WTC11 (cell line): ENCODE results near the gene C20orf96. TPM values are rescaled to one million over a fixed set of nuclear protein-coding genes. Genes with fewer than 3 reads are reported as not detected.

Experiments
- ATAC-seq: fragments of 200-7000 bp; cut with Tn5 transposase; 2 replicates; pipeline ENCODE4 v1.10.0; 2021; ENCODE audit warnings: mild to moderate bottlenecking, moderate library complexity
- CTCF ChIA-PET: fragments of 300-600 bp; sonication (Branson Sonifier 250); formaldehyde crosslinking; loops from one replicate; lab custom pipeline; 2021; ENCODE audit warnings: antibody characterized with exemption; lab: Charles Lee
- POLR2A ChIA-PET: fragments of 350-600 bp; sonication (Branson Sonifier 250); formaldehyde crosslinking; loops from one replicate; lab custom pipeline; 2021; ENCODE audit warnings: antibody characterized with exemption; lab: Charles Lee
- DNase-seq: peaks from one replicate; pipeline ENCODE4 v3.0.0; 2021; ENCODE audit warnings: low spot score
- H3K27ac Mint-ChIP-seq: 2 replicates; pipeline ENCODE4 v1.8.0; 2021; ENCODE audit warnings: mixed read lengths
- H3K27me3 Mint-ChIP-seq: 2 replicates; pipeline ENCODE4 v1.8.0; 2021; ENCODE audit warnings: low read depth, mild to moderate bottlenecking, moderate library complexity, mixed read lengths
- H3K36me3 Mint-ChIP-seq: 2 replicates; pipeline ENCODE4 v1.8.0; 2021; ENCODE audit warnings: mixed read lengths
- H3K4me1 Mint-ChIP-seq: 2 replicates; pipeline ENCODE4 v1.8.0; 2022; ENCODE audit warnings: mixed read lengths
- H3K4me3 Mint-ChIP-seq: 2 replicates; pipeline ENCODE4 v1.8.0; 2021; ENCODE audit warnings: mild to moderate bottlenecking, moderate library complexity, mixed read lengths
- H3K9me3 Mint-ChIP-seq: 2 replicates; pipeline ENCODE4 v1.8.0; 2021; ENCODE audit warnings: mixed read lengths
- ATF3 ChIP-seq: sonication (generic); formaldehyde crosslinking; conservative IDR thresholded peaks from 2 replicates; pipeline ENCODE4 v1.8.1; 2022; ENCODE audit warnings: mild to moderate bottlenecking, missing genetic modification reagents
- CTCF ChIP-seq: fragments of 200-600 bp; IDR thresholded peaks from 2 replicates; pipeline ENCODE4 v1.8.0; 2022; ENCODE audit warnings: antibody characterized with exemption
- HMGXB4 ChIP-seq: sonication (generic); formaldehyde crosslinking; IDR thresholded peaks from 2 replicates; pipeline ENCODE4 v1.8.1; 2023; ENCODE audit warnings: mild to moderate bottlenecking, moderate library complexity, missing genetic modification reagents
- MXD4 ChIP-seq: fragments of 250-450 bp; sonication (Bioruptor Pico); IDR thresholded peaks from 2 replicates; pipeline ENCODE4 v1.8.0; 2021; ENCODE audit warnings: mild to moderate bottlenecking, moderate library complexity, borderline replicate concordance
- MYBL2 ChIP-seq: sonication (generic); formaldehyde crosslinking; IDR thresholded peaks from 2 replicates; pipeline ENCODE4 v1.8.1; 2023; ENCODE audit warnings: mild to moderate bottlenecking, moderate library complexity, missing genetic modification reagents
- PRDM15 ChIP-seq: sonication (generic); formaldehyde crosslinking; IDR thresholded peaks from 2 replicates; pipeline ENCODE4 v1.8.0; 2022; ENCODE audit warnings: missing genetic modification reagents
- USF1 ChIP-seq: sonication (generic); formaldehyde crosslinking; IDR thresholded peaks from 2 replicates; pipeline ENCODE4 v1.8.0; 2022; ENCODE audit warnings: mild to moderate bottlenecking, missing genetic modification reagents
- ZNF232 ChIP-seq: sonication (generic); formaldehyde crosslinking; IDR thresholded peaks from 2 replicates; pipeline ENCODE4 v1.8.0; 2022; ENCODE audit warnings: mild to moderate bottlenecking, missing genetic modification reagents
- ZNF423 ChIP-seq: fragments of 250-450 bp; sonication (Bioruptor Pico); IDR thresholded peaks from 2 replicates; pipeline ENCODE4 v2.1.2; 2022; ENCODE audit warnings: mild to moderate bottlenecking, moderate library complexity
- ZNF425 ChIP-seq: fragments of 250-450 bp; sonication (Bioruptor Pico); conservative IDR thresholded peaks from 2 replicates; pipeline ENCODE4 v1.9.0; 2021; ENCODE audit warnings: mild to moderate bottlenecking
- ZNF532 ChIP-seq: fragments of 250-450 bp; sonication (Bioruptor Pico); IDR thresholded peaks from 2 replicates; pipeline ENCODE4 v1.9.0; 2021; ENCODE audit warnings: mild to moderate bottlenecking, borderline replicate concordance
- ZSCAN18 ChIP-seq: fragments of 250-450 bp; sonication (Bioruptor Pico); IDR thresholded peaks from 2 replicates; pipeline ENCODE4 v2.1.2; 2022; ENCODE audit warnings: mild to moderate bottlenecking, moderate library complexity
- total RNA-seq: library from RNA; stranded (reverse); gene quantifications from 3 replicates; pipeline ENCODE4 v1.2.3, GENCODE V29; 2021

The C20orf96 gene
- total RNA-seq, 1 experiment from 2014 or later, result 22.1 TPM

- POLR2A ChIA-PET, result no interaction called here
- CTCF ChIA-PET, result no interaction called here
- peaks cover 32% of the 10 kb centered on the region for H3K36me3 Mint-ChIP-seq
Observed at GRCh38 chr20:271528-271927, 19.0 kb downstream of the C20orf96 start.

GRCh38 chr20:271069-271468 is 19.5 kb downstream of the C20orf96 start:
- TF ChIP-seq PRDM15 (no peak), ZNF532 (CRISPR knock-in tag) (no peak), ZNF425 (CRISPR knock-in tag) (no peak)
- ATAC-seq (no peak), DNase-seq (no peak)
- peaks cover 3% of the 10 kb centered on the region; the same call in 1 of the 2 replicates for H3K9me3 Mint-ChIP-seq
- peaks cover 8% of the 10 kb centered on the region for H3K4me1 Mint-ChIP-seq
- no peak overlapping the region for H3K27ac Mint-ChIP-seq
- H3K36me3 Mint-ChIP-seq, result peaks cover 29% of the 10 kb centered on the region
- no peak overlapping the region for H3K4me3 Mint-ChIP-seq
- peaks cover 35% of the 10 kb centered on the region for H3K27me3 Mint-ChIP-seq
- CTCF ChIA-PET, result interaction anchor here (0.6 to 0.7 kb wide), 2 partner anchors 30 to 56 kb away, joined by 3 to 4 read pairs; no protein-coding TSS in a partner anchor
- POLR2A ChIA-PET, result no interaction called here

More at GRCh38 chr20:271528-271927, 19.0 kb downstream of the C20orf96 start:
- H3K9me3 Mint-ChIP-seq, result peaks cover under 1% of the 10 kb centered on the region; the same call in 1 of the 2 replicates
- ATAC-seq, result no peak
- TF ChIP-seq ZNF232 (CRISPR knock-in tag), result no peak
- TF ChIP-seq ZSCAN18 (CRISPR knock-in tag), result no peak
- no peak for TF ChIP-seq HMGXB4 (CRISPR knock-in tag)
- TF ChIP-seq, all 79 proteins: peak for 0
- Mint-ChIP-seq H3K27me3 (peaks cover 31% of the 10 kb centered on the region), H3K27ac (no peak overlapping the region), H3K4me1 (peaks cover 4% of the 10 kb centered on the region), H3K4me3 (no peak overlapping the region)
- no peak for DNase-seq

GRCh38 chr20:270517-270916 is 20.0 kb downstream of the C20orf96 start:
- peaks cover 41% of the 10 kb centered on the region for H3K27me3 Mint-ChIP-seq
- TF ChIP-seq ATF3 (CRISPR knock-in tag) (no peak), USF1 (CRISPR knock-in tag) (no peak), ZNF423 (CRISPR knock-in tag) (no peak), MXD4 (CRISPR knock-in tag) (no peak), CTCF (no peak), MYBL2 (no peak)

More at GRCh38 chr20:270517-270916, 20.0 kb downstream of the C20orf96 start:
- H3K4me1 Mint-ChIP-seq, result peaks cover 10% of the 10 kb centered on the region
- DNase-seq, result no peak
- ATAC-seq, result no peak
- H3K27ac Mint-ChIP-seq, result no peak overlapping the region
- H3K4me3 Mint-ChIP-seq, result no peak overlapping the region
- ChIA-PET CTCF (interaction anchor here (0.6 to 2.0 kb wide), 3 partner anchors 31 to 60 kb away, joined by 3 to 7 read pairs (median 4); no protein-coding TSS in a partner anchor), POLR2A (no interaction called here)
- H3K9me3 Mint-ChIP-seq, result peaks cover 3% of the 10 kb centered on the region; the same call in 1 of the 2 replicates
- H3K36me3 Mint-ChIP-seq, result peaks cover 23% of the 10 kb centered on the region
